Mucosa of rectum (tissue), 2 donors: ENCODE measurements around the gene INPP1.

ENCODE experiments used
- H3K27ac ChIP-seq, 2 donors: one replicate each; pipeline ENCODE4 v1.7.0; 2013; ENCODE audit warnings: inconsistent platforms in 2 of 2, low read depth in 2 of 2, low read length in 2 of 2
- H3K27me3 ChIP-seq, 2 donors: one replicate each; pipeline ENCODE4 v1.7.0; 2013; ENCODE audit warnings: low read length in 2 of 2; ENCODE audit not compliant: control insufficient read depth in 2 of 2, insufficient read depth in 2 of 2
- H3K36me3 ChIP-seq, 2 donors: one replicate each; pipeline ENCODE4 v1.7.0; 2013; ENCODE audit warnings: low read length in 2 of 2; ENCODE audit not compliant: control insufficient read depth in 2 of 2, insufficient read depth in 2 of 2
- H3K4me1 ChIP-seq, 2 donors: one replicate each; pipeline ENCODE4 v1.7.0; 2013; ENCODE audit warnings: low read length in 2 of 2, mild to moderate bottlenecking in 1 of 2; ENCODE audit not compliant: control insufficient read depth in 2 of 2, insufficient read depth in 2 of 2
- H3K4me3 ChIP-seq, 2 donors: one replicate each; pipeline ENCODE4 v1.7.0; 2013; ENCODE audit warnings: low read length in 2 of 2
- H3K9ac ChIP-seq, 2 donors: one replicate each; pipeline ENCODE4 v1.7.0; 2013; ENCODE audit warnings: low read length in 2 of 2, low read depth in 1 of 2, mild to moderate bottlenecking in 1 of 2
- H3K9me3 ChIP-seq, 2 donors: one replicate each; pipeline ENCODE4 v1.7.0; 2013; ENCODE audit warnings: low read length in 2 of 2; ENCODE audit not compliant: control insufficient read depth in 2 of 2
- donor health status: healthy.
- donor health status: Normal muscosa, but diverticular disease.

The INPP1 gene

DNA sequence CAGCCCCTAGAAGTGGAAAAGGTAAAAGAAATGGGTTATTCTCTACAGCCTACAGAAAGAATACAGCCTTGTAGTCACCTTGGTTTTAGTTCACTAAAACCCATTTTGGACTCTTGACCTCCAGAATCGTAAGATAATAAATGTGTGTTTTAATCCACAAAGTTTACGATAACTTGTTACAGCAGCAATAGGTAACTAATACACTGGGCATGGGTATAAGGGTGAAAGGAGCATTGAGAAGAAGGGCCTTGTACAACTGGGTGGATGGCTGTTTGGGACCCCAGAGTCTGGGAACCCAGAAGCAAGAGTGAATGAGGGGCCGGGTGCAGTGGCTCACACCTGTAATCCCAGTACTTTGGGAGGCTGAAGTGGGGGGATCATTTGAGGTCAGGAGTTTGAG, 62.6 kb downstream of the INPP1 start:
- H3K27me3 ChIP-seq: no peaks in the 10 kb centered on the region
- H3K4me1 ChIP-seq: peaks cover 4 to 24% of the 10 kb centered on the region in 2 donors
- no peak overlapping the region for H3K27ac ChIP-seq
- no peak overlapping the region for H3K4me3 ChIP-seq
- peaks cover 0 to 2% of the 10 kb centered on the region in 2 donors for H3K9me3 ChIP-seq
- H3K36me3 ChIP-seq: no peaks in the 10 kb centered on the region
- no peak overlapping the region for H3K9ac ChIP-seq

DNA sequence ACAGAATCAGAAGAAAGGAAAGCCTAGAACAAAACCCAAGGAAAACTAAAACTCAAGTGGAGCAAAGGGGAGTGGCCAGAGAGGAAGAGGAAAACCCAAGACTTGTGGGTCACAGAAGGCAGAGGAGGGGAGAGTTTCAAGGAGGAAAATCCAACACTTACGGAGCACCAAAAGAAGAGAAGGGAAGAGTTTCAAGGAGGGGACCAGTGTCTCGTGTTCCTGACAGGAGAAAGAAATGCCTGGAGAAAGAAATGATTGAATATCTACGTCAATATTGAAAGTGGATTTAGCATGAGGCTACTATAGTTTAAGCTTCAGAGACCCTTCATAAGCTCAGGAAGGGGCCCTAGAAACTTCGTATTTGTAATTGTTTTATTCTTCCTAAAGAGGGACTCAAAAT, 63.4 kb downstream of the INPP1 start:
- Histone ChIP-seq H3K9ac (no peak overlapping the region), H3K27ac (no peak overlapping the region), H3K36me3 (no peaks in the 10 kb centered on the region), H3K27me3 (no peaks in the 10 kb centered on the region), H3K9me3 (peaks cover 0 to 2% of the 10 kb centered on the region in 2 donors), H3K4me3 (no peak overlapping the region), H3K4me1 (peaks cover 4 to 31% of the 10 kb centered on the region in 2 donors)

- Histone ChIP-seq H3K27ac (peak overlapping the region; percentile 91 to 93), H3K4me1 (peaks cover 4 to 31% of the 10 kb centered on the region in 2 donors), H3K4me3 (peak overlapping the region; percentile 68 to 81)
Observed at GRCh38 chr2:190407246-190407661, 63.9 kb downstream of the INPP1 start.

GRCh38 chr2:190407662-190408537, 64.5 kb downstream of the INPP1 start, which contains the start of gene MFSD6:
Gene MFSD6 (plus strand): TSS chr2:190408355. CDS start chr2:190436030, 27,675 bp downstream.
- Histone ChIP-seq H3K36me3 (no peaks in the 10 kb centered on the region), H3K4me1 (peaks cover 4 to 32% of the 10 kb centered on the region in 2 donors), H3K4me3 (peak within 1 kb of the TSS; percentile 81 to 88), H3K27me3 (no peaks in the 10 kb centered on the region), H3K9me3 (peaks cover 0 to 2% of the 10 kb centered on the region in 2 donors), H3K27ac (peak within 1 kb of the TSS; percentile 91 to 93), H3K9ac (peak within 1 kb of the TSS; percentile 89 to 92)

More at GRCh38 chr2:190407246-190407661, 63.9 kb downstream of the INPP1 start:
- peaks cover 0 to 2% of the 10 kb centered on the region in 2 donors for H3K9me3 ChIP-seq
- peak overlapping the region; percentile 18 to 92 for H3K9ac ChIP-seq
- no peaks in the 10 kb centered on the region for H3K36me3 ChIP-seq
- no peaks in the 10 kb centered on the region for H3K27me3 ChIP-seq

DNA sequence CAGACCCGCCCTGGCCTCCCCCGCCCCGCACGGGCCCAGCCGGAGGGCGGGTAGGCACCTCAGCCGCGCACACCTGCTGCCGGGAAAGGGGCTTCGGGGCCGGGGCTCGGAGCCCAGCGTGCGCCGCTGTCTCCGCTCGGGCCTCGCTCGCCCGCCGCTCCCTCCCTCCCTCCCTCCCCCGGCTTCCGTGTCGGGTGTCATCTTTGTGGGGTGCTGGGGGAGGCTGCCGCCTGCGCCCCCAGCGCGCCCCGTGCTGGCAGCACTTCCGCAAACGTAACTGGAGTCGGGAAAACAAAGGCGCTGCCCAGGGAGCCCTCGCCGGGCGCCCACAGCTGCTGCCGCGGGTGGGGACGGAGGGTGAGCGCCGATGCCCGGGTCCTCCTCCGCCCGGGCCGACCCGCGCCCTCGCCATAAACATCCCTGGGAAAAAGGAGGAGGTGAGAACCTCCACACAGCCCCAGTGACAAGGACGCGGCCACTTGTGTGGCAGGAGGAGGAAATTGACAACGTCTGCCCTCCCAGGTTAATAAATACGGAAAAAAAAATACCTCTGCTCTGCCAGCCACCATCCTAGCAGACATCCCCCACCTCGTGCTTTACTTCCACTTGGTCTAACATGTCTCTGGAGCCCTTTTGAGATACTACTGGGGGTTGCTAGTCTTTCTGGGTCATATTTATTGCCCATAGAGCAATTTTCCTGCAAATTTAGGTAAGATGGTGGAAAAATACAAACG, 65.3 kb downstream of the INPP1 start:
- Histone ChIP-seq H3K9ac (peak overlapping the region; percentile 89 to 92), H3K4me3 (peak overlapping the region; percentile 81 to 88), H3K4me1 (peaks cover 8 to 40% of the 10 kb centered on the region in 2 donors), H3K36me3 (no peaks in the 10 kb centered on the region), H3K27ac (peak overlapping the region; percentile 91 to 93), H3K9me3 (peaks cover 0 to 2% of the 10 kb centered on the region in 2 donors), H3K27me3 (no peaks in the 10 kb centered on the region)

- peak overlapping the region; percentile 81 to 88 for H3K4me3 ChIP-seq
Observed at GRCh38 chr2:190409616-190410015, 66.2 kb downstream of the INPP1 start.

GRCh38 chr2:190410166-190410565, 66.8 kb downstream of the INPP1 start:
- H3K4me3 ChIP-seq: peak overlapping the region in 1 of 2 donors; percentile 88
- no peaks in the 10 kb centered on the region for H3K36me3 ChIP-seq
- no peak overlapping the region for H3K27ac ChIP-seq
- H3K27me3 ChIP-seq: no peaks in the 10 kb centered on the region
- peaks cover 0 to 2% of the 10 kb centered on the region in 2 donors for H3K9me3 ChIP-seq
- H3K4me1 ChIP-seq: peaks cover 11 to 39% of the 10 kb centered on the region in 2 donors
- H3K9ac ChIP-seq: no peak overlapping the region

More at GRCh38 chr2:190409616-190410015, 66.2 kb downstream of the INPP1 start:
- Histone ChIP-seq H3K27me3 (no peaks in the 10 kb centered on the region), H3K27ac (peak overlapping the region in 1 of 2 donors; percentile 91), H3K9ac (peak overlapping the region; percentile 89 to 92), H3K36me3 (no peaks in the 10 kb centered on the region), H3K4me1 (peaks cover 11 to 39% of the 10 kb centered on the region in 2 donors), H3K9me3 (peaks cover 0 to 2% of the 10 kb centered on the region in 2 donors)

DNA sequence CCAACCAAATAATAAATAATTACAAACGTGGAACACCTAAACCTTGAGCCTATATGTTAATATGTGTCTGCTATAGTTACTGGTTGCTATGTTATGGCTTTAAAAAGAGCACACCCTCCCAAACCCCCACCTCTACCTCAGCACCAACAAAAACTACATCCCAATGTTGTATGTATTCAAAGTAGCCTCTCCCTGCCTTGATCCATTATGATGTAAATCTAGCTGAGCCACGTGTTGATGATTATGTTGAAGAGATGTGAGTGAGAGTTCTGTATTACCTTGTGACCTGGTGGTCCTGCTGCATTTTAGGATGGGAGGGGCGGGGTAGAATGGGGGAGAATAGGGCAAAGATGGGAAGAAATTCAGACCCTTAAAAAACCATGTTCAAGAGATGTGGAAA, 69.6 kb downstream of the INPP1 start:
- H3K27me3 ChIP-seq: no peaks in the 10 kb centered on the region
- no peak overlapping the region for H3K9ac ChIP-seq
- no peak overlapping the region for H3K4me3 ChIP-seq
- no peaks in the 10 kb centered on the region for H3K9me3 ChIP-seq
- H3K4me1 ChIP-seq: peaks cover 11 to 37% of the 10 kb centered on the region in 2 donors
- peaks cover 0 to 2% of the 10 kb centered on the region in 2 donors for H3K36me3 ChIP-seq
- H3K27ac ChIP-seq: no peak overlapping the region

DNA sequence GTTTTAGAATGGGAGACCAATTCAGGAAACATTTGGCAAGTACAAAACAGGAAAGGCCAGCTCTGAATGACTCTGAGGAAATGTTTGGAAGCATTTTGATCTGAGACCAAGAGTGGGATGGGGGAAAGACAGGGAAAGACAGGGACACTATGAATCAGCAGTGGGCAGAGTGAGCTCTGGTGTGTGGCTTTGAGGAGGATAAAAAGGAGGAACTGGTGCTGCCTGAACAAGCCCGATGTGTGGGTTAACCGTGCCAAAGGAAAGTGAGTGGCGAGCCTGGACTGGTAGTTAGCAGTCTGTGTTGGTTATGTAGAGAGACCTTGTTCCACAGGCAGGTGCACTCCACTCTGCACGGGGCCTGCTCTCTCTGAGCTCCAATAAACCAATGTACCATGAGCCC, 70.0 kb downstream of the INPP1 start:
- Histone ChIP-seq H3K27me3 (no peaks in the 10 kb centered on the region), H3K4me3 (no peak overlapping the region), H3K9me3 (no peaks in the 10 kb centered on the region), H3K9ac (no peak overlapping the region), H3K4me1 (peaks cover 11 to 37% of the 10 kb centered on the region in 2 donors), H3K27ac (no peak overlapping the region), H3K36me3 (peaks cover 0 to 2% of the 10 kb centered on the region in 2 donors)

- H3K9me3 ChIP-seq: no peaks in the 10 kb centered on the region
- H3K4me3 ChIP-seq: no peak overlapping the region
- no peak overlapping the region for H3K9ac ChIP-seq
- H3K27me3 ChIP-seq: no peaks in the 10 kb centered on the region
- H3K4me1 ChIP-seq: peaks cover 7 to 27% of the 10 kb centered on the region in 2 donors
- no peak overlapping the region for H3K27ac ChIP-seq
- peaks cover 0 to 2% of the 10 kb centered on the region in 2 donors for H3K36me3 ChIP-seq
Observed at GRCh38 chr2:190415251-190415650, 71.9 kb downstream of the INPP1 start.
